Measurements from ENCODE around the gene OSBP2.

DNA sequence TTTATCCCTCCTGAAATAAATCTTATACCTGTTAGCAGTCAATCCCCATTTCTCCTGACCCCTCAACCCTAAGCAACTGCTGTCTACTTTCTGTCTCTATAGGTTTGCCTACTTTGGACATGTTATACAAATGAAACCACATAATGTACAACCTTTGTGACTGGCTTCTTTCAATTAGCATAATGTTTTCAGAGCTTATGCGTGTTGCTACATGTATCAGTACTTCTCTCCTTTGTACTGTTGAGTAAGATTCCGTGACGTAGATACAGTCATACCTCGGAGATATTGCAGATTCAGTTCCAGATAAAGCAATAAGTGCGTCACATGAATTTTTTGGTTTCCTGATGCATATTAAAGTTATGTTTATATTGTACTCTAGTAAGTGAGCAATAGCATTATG, 146.6 kb downstream of the OSBP2 start:
- TF ChIP-seq, protein P1, sequence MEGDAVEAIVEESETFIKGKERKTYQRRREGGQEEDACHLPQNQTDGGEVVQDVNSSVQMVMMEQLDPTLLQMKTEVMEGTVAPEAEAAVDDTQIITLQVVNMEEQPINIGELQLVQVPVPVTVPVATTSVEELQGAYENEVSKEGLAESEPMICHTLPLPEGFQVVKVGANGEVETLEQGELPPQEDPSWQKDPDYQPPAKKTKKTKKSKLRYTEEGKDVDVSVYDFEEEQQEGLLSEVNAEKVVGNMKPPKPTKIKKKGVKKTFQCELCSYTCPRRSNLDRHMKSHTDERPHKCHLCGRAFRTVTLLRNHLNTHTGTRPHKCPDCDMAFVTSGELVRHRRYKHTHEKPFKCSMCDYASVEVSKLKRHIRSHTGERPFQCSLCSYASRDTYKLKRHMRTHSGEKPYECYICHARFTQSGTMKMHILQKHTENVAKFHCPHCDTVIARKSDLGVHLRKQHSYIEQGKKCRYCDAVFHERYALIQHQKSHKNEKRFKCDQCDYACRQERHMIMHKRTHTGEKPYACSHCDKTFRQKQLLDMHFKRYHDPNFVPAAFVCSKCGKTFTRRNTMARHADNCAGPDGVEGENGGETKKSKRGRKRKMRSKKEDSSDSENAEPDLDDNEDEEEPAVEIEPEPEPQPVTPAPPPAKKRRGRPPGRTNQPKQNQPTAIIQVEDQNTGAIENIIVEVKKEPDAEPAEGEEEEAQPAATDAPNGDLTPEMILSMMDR (IDR thresholded peaks at IDR 0.05), result no peak
- TF ChIP-seq POLR2A (IDR thresholded peaks at IDR 0.05), result no peak

All from testis (tissue), 2 donors.